Hypothalamus (tissue), 51 donors: Measurements from ENCODE around the gene ORM2.

Experiments
- DNase-seq, 51 donors: peaks; one replicate each; lab custom pipeline; 2025; lab: John Stamatoyannopoulos, UW

The ORM2 gene

DNA sequence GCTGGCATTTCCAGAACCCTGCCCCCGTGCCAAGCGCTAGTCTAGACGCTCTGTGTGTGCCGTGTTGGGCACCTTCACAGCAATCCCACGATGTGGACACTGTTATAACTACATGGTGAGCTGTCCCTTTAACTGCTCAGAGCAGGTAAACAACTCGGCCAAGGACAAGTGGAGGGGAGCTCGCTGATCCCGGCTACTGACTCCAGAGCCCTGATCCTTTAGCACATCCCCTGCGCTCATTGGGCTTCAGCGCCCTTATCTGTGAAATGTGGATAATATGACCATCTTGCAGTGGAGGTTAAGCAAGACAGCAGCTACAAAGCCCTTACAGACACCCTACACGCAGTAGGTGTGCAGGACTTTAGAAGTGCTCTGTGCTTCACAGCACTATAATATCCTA lies 16.5 kb downstream of the ORM2 start:
- DNase-seq, result no peak

DNA sequence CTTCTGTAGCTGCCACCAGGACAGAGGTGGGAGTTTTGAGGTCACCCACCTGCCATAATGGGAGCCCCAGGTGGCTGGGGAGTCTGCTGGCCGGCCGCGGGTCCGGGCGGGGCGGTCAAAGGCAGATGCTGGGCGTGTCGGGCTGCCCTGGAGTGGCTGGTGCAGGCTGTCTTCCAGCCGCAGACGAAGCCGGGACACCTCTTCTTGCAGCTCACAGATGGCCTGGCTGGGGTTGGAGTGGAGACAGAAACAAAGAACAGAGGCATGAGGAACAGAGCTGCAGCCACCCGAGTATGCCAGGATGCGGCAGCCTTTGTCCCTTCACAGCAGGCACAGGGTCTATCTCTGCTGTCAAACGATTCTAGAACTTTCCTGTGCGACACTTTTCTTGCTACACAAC lies 18.0 kb downstream of the ORM2 start:
- peak in 40 of 51 donors; percentile 4 to 85 (median 58) for DNase-seq

DNA sequence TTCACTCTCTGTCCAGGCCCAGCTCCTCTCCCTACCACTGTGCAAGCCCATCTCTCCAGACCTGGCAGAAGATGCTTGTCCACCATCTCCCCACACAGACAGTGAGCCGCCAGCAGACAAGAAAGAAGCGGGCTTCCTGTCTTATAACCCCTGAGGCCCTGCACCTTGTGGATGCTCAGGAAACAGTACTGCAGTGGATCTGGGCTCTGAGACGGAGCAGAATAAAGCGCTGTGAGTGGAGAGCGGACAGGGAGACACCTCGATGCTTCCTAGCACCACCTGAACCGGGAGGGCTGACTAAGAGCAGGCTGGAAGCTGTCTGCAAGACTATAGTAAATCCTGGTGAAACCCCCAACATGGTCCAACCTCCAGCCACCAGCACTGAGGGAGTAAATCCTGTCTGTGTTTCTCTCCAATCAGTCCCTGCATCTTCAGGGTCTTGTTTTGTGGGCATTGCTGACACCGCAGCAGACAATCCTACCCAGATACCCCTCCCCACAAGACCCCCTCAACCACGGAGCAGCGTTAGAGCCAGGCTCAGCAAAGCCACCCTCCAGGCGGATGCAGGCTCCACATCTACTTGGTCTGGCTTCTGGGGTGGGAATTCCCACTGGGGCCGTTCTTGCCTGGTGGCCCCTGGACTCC lies 18.7 kb downstream of the ORM2 start:
- DNase-seq, result no peak

DNA sequence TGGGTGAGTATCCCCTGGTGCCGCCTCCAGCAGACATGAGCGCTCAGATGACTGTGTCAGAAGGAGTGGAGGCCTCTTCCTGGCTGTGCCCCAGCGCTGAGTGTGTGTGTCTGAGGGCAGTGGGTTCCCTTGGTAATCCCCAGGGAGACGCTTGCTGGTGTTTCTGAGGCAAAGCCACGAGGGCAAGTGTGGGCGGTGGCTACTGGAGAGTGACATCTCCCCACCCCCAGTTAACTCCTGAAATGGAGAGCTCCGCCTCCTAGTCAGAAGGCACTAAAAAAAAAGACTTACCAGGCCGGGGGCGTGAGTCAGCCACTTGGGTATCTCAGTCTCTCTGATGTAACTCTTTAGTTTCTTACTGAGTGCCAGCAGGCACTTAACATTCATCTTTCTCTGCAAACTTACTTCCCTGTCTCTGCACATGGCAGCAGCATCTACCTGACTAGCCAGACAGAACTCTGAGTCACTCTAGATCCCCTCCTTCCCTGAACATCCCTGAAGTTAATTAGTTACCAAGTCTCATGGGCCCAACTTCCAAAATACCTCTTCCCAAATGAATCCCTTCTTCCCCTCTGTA lies 19.3 kb downstream of the ORM2 start:
- DNase-seq, result peak in 30 of 51 donors; percentile 4 to 83 (median 44)

DNA sequence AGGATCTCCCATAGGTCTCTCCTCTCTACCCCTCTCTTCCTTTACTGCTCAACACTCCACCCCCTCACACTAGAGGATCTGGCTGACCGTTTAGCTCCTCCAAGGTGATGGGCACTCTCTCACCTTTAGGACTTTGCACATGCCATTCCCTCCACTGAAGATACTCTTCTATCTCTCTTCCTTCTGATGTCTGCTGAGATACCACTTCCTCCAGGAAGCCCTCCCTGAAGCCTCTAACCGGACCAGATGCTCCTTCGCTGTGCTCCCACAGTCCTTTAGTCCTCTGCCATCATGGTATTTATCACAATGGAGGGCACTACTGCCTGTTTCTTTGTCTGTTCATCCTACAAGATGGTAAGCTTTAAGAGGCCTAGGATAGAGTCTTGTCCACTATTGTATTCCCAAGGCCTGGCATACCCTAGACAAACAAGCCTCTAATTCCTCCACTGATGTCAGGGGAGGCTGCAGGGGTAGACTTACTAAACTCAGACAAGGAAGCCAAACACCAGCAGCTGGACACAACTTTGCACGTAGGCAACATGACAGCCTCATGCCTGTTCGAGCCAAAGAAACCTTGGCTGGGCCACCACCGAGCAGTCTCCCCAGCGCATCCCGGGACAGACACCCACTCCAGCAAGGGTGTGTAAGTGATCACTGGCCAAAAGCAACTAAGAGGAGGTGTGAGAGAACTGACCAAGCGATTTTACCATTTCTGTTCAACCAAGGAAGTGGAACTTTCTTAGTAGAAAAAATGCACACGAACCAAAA lies 20.2 kb downstream of the ORM2 start:
- no peak for DNase-seq

DNA sequence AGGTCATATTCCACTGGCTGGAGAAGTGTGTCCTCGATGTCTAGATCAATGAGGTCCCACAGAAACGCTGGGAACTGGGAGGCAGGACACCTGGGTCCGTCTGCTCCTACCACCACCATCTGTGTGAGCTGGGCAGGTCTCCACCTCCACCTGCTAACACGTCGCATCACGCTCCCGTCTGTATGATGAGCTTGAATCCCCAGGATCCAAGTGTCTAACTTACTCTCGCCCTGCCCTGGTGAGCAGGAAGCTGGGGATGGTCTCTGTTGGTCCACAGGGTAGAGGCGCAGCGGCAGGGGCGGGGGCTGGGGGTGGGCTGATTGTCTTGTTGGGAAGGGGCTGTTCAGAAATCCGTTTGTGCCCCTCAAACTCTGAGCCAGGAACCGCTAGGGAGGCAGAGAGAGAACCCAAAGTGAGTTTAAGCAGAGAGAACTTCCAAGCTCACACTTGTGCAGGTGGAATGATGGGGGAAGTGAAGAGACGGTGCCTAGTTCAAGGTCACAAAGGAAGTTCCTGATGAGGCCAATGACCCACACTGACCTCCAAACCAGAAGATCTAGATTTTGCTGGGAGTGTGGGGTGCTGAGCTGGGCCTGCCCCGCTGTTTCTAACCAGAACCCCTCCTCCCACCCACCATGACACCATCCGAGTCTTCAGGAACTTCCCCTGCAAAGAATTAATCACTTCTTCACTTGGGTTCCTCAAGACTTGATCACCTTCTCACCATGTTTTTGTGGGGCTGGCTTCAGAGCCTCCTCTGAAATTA lies 21.1 kb downstream of the ORM2 start:
- no peak for DNase-seq

DNA sequence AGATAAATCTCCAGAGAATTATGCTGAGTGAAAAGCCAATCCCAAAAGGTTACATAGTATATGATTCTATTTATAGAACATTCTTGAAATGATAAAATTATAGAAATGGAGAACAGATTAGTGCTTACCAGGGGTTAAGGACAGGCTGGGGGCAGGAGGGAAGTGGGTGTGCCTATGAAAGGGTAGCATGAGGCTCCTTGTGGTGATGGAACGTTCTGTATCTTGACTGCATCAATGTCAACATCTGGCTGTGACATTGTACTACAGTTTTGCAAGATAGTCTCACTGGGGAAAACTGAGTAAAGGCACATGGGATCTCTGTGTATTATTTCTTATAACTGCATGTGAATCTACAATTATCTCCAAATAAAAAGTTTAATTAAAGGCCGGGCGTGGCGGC lies 22.3 kb downstream of the ORM2 start:
- no peak for DNase-seq

DNA sequence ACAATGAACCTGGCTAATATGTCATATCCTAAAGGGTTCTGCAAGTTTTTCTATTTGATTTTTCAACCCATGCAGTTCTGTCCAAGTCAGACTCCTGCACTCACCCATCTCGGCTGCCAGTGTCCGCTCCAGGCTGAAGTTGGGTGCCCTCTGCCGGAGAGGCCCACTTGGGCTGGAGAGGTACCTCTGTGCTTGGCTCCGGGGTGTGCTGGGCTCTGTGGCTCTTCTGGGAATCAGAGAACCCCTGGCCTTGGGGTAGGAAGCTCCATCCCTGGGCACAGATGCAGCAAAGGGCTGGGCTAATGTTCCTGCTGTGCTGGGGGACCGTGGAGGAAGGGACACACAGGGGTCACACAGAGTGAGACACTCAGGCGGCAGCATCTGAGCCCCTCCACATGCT lies 26.2 kb downstream of the ORM2 start:
- DNase-seq, result no peak

DNA sequence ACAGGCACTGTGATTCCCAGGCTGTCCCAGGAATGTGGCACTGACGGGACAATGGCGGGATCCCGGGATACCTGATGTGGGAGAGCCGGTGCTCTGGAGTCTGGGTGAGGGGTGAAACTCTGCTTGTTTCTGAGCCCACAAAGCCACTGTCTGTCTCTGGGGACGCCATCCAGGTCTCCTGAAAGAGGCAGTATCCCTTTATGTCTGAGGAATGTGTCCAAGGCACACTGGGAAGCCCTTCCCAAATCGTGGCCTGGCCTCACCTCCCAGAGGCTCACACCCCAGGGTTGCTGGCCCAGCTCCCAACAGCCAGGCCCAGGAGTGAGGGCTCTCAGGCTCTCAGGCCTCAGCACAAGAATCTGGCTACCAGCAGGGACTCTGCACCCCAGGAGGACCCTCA lies 27.1 kb downstream of the ORM2 start:
- DNase-seq, result no peak

DNA sequence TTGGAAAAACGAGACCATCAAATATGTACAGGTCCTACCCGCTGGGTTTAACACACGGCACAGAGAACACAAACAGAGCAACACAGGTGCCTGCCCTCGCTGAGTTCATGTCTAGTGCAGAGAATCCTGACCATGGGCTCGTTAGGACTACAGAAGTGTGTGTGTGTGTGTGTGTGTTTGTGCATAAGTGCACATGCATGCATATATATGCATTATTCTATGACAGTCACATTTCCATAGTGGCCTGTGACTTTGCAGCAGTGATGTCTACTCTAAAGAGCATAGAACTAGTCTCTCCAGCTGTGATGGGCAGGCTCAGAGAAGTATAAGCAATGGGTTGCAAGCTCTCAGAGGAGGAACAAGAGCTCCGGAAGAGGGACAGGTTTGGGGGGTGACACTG lies 27.7 kb downstream of the ORM2 start:
- DNase-seq, result no peak

DNA sequence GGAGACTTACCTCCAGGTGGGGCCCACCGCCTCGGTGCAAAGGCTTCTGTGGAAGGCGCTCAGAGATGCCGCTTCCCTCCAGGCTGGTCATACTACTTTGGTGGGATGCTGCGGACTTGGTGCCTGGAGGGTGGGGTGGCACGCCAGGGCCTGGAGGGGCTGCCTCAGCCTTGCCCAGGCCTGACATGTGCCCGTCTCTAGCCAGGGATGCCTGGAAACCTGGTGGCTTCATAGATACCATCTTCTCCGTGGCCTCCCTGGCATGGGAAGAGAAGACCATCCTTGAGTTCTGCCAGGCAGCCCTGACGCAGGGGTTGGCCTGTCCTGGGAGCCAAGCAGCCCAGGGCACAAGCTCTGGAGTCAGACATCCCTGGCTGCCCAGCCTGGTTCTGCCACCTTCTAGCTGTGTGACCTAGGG lies 28.3 kb downstream of the ORM2 start:
- DNase-seq, result no peak

DNA sequence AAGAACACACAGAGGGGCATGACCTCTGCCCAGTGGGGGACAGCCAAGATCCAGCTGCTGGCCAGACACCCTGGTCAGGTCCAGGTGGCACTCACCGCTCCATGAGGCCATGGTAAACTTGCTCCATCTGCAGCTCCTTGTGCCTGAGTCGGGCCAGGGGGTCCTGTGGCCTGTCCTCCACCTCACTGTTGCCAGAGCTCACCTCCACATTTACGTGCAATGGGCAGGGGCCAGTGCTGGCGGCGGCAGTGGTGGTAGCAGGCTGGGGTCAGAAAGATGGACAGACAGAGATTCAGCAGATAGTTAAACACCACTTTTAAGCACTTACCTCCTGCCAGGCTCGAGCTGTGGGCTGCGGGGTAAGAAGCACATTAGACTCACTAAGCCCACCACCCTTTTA lies 30.1 kb downstream of the ORM2 start:
- DNase-seq, result no peak

DNA sequence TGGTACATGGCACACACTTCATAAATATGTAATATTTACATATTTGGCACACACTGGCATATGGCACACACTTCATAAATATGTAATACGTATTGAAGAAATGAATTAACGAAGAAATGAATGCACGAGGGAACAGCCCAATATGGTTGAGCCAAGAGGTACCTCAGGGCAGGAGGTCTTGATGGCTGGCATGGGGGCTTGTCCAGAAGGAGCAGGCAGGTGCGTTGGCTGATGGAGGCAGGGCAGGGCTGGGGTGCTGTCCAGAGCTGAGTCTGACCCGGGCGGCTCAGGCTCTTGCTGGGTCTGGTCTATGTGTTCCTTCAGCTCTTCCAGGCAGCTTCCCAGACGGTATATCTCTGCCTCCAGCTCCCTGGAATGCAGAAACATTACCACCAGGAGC lies 31.9 kb downstream of the ORM2 start:
- DNase-seq, result no peak

DNA sequence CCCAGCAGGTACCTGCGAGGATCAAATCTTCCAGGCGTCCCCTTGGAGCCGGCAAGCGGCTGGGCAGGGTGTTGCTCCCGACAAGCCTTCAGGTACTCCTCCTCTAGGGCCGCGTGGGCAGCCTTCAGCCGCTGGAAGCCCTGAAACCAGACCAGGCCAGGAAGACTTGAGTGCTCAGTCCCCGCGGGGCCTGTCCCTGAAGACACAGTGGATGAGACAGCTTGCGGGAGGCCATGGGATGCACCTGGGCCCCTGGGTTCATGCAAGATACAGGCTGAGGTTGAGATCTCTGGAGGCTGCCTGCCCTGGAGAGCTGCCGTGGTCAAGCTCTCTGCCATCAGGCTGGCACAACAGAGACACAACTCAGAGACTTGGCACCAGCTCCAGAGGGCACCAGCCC lies 32.7 kb downstream of the ORM2 start:
- DNase-seq, result no peak

DNA sequence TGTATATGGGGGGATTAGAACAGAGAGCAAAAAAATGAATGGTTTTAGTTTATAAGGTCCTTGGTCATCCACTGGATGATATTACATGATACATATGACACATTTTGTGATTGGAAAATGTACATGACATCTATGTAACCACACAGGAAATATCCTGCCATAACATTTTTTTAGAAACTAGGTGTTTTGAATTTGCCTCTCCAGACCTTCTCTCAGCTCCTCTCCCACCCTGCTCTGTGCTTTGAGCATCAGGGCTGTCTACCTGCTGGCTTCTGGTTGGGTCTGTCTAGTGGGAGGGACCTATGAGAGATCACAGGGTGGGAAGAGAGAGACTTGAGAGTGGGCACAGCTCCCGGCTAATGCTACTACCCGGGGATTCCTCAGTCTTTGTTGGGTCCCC lies 33.8 kb downstream of the ORM2 start:
- DNase-seq, result no peak

DNA sequence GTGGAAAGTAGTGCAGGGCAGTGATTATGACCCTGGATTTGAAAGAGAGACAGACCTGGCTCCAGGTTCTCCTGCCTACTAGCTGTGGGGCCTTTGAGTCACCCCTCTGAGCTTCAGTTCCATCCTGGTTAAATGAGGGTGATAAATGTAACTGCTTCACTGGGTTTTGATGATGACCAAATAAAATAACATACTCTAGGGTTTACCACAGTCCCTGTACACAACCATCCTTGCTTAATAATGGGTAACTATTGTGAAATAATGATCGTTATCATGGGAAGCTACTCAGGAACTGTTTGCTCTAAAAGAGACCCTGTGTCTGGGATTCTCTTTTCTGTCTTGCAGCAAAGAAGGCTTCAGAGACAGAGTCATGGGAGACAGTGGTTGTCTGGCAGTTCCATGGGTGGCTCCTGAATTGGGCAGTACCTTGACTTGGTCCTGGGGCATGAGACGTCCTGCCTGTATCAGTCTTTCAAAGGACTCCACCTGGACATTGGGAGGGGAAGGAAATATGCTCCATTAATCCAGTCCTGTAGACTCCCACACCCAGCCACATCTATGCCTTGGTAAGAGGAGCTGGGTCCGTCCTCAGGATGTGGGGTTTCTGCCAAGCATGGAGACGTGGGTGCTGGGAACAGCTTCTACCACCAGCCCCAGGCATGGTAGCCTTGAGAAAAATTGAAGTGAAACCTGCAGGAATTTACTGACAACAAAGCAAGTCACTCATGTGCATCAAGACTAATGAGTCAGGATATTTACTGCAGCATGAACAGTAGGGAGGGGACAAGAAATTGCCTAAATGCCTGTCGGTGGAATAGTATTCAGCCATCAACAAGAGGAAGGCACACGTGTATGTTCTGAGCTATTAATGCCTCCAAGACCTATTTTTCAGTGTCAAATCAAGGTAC lies 34.7 kb downstream of the ORM2 start:
- no peak for DNase-seq

DNA sequence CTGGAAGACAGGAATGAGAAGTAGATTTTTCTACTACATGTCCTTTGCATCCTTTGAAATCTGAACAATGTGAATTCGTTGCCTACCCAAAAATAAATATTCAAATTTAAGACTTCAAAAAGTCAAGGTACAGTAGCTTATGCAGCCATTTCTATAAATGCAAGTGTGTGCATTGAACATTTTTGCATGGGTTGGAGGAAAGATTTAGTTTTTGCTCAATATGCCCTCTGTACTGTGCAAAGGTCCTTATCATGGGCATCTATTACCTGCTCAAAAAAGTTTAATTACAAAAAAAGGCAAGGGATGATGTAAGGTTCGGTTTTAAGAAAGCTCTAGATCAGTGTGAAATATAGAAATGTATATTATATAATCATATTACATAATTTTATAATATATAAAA lies 35.5 kb downstream of the ORM2 start:
- DNase-seq, result no peak

DNA sequence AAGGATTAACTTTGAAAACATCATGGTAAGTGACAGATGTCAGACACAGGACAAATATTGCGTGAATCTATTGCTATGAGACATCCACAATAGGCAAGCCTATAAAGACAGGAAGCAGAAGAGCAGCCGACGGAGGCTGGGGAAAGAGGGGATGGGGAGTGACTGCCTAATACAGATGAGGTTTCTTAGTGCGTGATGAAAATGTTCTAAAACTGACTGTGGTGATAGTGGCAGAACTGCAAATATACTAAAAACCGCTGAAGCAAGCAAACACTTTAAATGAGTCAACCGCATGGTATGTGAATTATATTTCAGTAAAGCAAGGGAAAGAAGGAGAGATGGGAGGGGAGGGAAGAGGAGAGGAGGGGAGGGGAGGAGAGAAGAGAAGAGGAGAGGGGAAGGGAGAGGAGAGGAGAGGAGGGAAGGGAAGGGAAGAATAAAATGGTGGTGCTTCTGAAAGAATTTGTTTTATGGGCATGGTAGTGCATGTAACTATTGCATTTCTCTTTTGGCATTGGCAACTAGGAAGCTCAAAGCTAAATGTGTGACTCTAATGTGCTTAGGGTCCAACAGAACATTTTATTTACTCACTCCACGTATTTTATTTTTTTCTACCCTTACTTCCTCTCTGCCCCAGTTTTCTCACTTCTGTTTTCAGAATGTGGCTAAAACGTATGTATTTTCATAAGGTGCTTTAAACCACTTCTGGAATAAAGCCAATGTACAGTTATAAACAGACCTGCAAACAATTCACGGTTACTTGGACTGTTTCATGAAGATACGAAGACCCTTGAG lies 36.9 kb downstream of the ORM2 start:
- no peak for DNase-seq

DNA sequence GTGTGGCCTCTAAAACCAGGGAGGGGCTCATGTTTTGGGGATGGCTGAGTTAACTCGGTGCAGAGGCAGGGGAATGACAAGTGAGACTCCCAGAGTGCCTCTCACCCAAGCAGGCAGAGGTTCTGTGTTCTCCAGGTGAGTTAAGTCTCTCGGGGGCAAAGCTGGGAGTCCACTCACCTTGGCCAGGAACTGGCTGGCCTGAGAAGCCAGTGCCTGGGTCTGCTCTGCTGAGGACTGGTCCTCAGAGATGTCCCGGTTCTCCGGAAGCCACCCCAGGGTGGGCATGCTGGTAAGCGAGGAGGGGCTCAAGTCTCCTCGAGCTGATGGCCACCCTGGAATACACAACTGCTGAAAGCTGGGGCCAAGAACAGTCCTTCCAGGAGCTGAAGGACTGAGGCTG lies 37.7 kb downstream of the ORM2 start:
- DNase-seq, result no peak
